Astrocyte of the spinal cord (primary cell): ENCODE data around the gene CADM2.

Experiments used
- DNase-seq: peaks from one replicate; pipeline ENCODE4 v3.0.0; 2011; ENCODE audit warnings: low read depth, low spot score
- H3K4me3 ChIP-seq: 2 replicates; pipeline ENCODE4 v1.5.1; 2011; ENCODE audit warnings: low read depth, mild to moderate bottlenecking, low read length, moderate library complexity
- in situ Hi-C: cut with HindIII; loops from 2 replicates; pipeline ENCODE4 v1.10.0; 2017; ENCODE audit warnings: low sequenced_read_pairs
- TF ChIP-seq, protein P1 (sequence below): IDR thresholded peaks from 2 replicates; pipeline ENCODE4 v1.5.1; 2012; ENCODE audit warnings: low read depth, mild to moderate bottlenecking, low read length, inconsistent platforms

CADM2 gene

DNA sequence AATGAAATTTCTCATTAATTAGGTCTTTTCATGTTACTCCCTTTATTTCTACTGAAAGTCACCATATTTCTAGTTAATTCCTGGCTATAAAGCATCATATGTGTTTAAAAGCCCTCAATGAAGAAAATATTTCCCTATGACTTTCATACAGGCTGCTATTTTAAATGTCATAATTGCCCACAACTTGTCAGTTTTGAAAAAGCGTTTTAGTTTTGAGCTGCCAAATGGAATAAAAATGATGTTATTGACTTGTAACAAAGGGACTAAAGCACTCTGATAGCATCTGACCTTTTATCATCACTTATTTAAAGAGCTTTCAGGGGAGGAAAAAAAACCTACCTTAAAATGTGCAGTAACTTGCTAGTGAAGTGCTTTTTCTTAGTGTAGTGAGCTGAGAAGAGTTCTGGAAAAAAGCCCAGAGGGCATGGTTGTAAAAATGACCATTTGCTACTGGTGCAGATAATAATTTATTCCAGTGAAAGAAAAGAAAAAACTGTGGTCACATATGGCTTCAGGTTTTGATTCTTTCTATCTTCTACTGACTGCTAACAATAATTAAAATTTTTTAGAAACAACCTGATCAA lies 877.2 kb downstream of the CADM2 start:
- TF ChIP-seq, protein P1, sequence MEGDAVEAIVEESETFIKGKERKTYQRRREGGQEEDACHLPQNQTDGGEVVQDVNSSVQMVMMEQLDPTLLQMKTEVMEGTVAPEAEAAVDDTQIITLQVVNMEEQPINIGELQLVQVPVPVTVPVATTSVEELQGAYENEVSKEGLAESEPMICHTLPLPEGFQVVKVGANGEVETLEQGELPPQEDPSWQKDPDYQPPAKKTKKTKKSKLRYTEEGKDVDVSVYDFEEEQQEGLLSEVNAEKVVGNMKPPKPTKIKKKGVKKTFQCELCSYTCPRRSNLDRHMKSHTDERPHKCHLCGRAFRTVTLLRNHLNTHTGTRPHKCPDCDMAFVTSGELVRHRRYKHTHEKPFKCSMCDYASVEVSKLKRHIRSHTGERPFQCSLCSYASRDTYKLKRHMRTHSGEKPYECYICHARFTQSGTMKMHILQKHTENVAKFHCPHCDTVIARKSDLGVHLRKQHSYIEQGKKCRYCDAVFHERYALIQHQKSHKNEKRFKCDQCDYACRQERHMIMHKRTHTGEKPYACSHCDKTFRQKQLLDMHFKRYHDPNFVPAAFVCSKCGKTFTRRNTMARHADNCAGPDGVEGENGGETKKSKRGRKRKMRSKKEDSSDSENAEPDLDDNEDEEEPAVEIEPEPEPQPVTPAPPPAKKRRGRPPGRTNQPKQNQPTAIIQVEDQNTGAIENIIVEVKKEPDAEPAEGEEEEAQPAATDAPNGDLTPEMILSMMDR = no peak
- DNase-seq = no peak
- no peak overlapping the region for H3K4me3 ChIP-seq
- in situ Hi-C loops = no loop called here

DNA sequence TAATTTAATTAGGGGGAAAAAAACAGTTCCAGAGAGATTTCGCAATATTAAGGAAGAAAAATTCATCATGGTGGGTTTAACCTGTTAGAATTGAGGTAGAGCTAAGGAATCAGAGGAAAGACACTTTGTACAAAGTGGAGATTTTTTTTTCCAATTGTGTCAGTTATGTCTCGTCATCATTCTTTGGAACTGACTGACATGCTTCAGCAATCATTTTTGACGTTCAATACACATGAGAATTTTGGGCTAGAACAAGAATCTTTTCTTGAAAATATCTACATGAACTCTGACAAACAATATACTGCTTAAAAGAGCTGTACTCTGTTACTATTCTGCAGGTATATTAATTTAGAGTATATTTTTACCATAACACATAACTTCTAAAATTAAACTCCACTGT lies 878.6 kb downstream of the CADM2 start:
- no peak for DNase-seq
- TF ChIP-seq, protein P1 = no peak
- in situ Hi-C loops = no loop called here
- H3K4me3 ChIP-seq = no peak overlapping the region

DNA sequence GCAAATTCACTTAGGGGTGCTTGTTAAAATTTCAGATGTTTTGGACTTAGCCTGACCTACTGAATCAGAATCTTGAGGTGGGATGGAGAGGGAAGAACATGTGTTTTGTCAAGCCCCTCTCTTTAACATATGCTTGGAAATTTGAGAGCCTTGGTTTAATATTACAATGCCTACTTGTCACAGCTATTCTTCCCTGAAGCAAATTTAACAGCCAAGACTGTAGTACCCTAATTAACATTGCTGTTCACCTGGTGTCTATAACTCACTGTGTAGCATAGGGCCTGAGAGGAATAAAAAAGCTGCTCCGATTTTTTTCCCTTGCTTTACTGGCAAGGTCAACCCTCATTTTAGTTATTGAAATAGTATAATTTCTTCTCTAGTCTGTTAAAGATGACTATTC lies 880.1 kb downstream of the CADM2 start:
- DNase-seq = no peak
- no peak overlapping the region for H3K4me3 ChIP-seq
- in situ Hi-C loops = no loop called here
- TF ChIP-seq, protein P1 = no peak

DNA sequence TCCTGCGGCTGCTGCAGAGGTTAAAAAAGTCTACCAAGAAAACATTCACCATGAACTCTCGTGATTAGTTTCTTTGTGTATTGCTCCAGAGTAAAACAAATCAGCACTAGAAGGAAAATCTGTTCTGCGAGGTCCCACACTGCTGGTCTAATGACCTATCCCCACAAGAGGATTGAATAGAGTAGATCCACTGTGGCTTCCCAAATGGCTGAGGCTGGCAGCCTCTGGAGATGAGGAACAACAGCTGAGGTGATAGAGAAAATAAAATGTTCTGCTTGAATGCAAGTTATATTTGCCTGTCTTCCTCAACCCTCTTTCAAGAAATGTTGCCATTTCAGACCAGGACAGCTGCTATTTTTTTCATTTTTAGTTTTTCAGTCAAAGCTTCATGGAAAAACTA lies 883.3 kb downstream of the CADM2 start:
- DNase-seq = no peak
- no peak overlapping the region for H3K4me3 ChIP-seq
- in situ Hi-C loops = no loop called here
- TF ChIP-seq, protein P1 = no peak

DNA sequence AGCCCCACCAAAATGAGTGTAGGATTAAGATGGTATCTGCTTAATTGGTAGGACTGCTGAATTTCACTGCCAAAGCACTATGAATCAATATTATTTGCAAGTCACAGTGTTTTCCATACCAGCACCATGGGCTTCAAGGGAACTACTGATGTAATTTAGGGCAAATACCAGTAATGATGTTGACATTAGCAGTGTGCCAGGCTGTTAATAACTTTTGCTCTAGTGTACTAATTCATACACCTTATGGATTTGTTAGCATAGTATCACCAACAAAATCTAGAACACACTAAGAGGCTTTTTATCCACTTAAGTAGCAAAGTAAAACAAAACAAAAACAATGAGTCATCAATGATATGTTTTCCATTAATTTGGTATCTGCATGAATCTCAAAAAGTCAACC lies 888.2 kb downstream of the CADM2 start:
- DNase-seq = no peak
- TF ChIP-seq, protein P1 = no peak

DNA sequence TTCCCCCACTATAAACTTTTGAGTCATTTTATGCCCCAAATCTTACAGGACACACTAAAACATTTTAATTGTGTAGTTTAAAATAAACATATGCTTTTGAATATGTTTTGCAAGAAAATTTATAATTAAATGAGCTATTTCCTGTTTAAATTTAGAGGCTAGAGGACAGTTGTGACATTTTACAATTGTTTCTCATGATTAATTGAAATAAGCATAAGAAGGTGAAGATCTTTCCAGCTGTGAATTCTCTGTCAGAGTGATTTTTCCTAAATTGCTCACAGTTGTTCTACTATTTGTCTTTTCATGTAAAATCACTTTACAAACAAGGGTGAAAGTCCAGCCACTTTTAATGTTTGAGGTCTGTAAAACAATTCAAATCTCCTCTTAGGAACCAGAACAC lies 892.3 kb downstream of the CADM2 start:
- TF ChIP-seq, protein P1 = no peak
- no peak for DNase-seq
- H3K4me3 ChIP-seq = no peak overlapping the region
- in situ Hi-C loops = no loop called here

More for the DNA sequence above, 888.2 kb downstream of the CADM2 start:
- in situ Hi-C loops = no loop called here
- H3K4me3 ChIP-seq = no peak overlapping the region

DNA sequence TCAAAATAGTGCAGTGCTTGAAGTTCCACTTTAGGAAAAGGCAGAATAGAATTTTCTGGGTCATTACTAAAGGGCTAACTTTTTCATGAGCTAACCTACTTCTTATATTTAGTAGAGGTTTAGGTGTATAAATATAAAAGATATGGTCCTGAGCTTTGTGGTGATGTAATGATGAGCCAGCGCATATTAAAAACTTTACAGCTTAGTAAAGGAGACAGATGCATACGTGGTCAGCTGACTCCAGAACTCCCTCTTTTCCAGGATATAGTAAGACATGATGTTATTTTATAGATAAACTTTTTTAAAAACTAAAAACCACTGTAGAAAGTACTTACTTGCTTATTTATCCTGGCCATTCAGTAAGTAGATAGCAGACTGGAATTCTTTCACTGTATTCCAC lies 895.0 kb downstream of the CADM2 start:
- H3K4me3 ChIP-seq = no peak overlapping the region
- no peak for DNase-seq
- in situ Hi-C loops = no loop called here
- TF ChIP-seq, protein P1 = no peak
